OCI-LY1 (cell line): Measurements from ENCODE around the gene LRP1.

Source experiments
- H2AFZ ChIP-seq: fragments of 200-600 bp; sonication (generic), shearing (Covaris generic); 2 replicates; pipeline ENCODE4 v1.6.0; 2014; ENCODE audit warnings: antibody characterized with exemption, mild to moderate bottlenecking, low read length
- H3F3A ChIP-seq: fragments of 200-600 bp; sonication (generic), shearing (Covaris generic); 2 replicates; pipeline ENCODE4 v1.6.0; 2014; ENCODE audit warnings: mild to moderate bottlenecking, antibody characterized with exemption, low read length, moderate library complexity; ENCODE audit not compliant: insufficient read depth
- H3K27ac ChIP-seq: fragments of 200-600 bp; sonication (generic); 2 replicates; pipeline ENCODE4 v1.5.1; 2014; ENCODE audit warnings: low read length, mixed run types, mild to moderate bottlenecking, low read depth; ENCODE audit not compliant: poor library complexity, severe bottlenecking
- H3K27me3 ChIP-seq: fragments of 200-600 bp; sonication (generic); 2 replicates; pipeline ENCODE4 v1.6.0; 2014; ENCODE audit warnings: antibody characterized with exemption, mild to moderate bottlenecking, low read length, moderate library complexity; ENCODE audit not compliant: insufficient read depth
- H3K36me3 ChIP-seq: fragments of 200-600 bp; sonication (generic); 2 replicates; pipeline ENCODE4 v1.6.1; 2014; ENCODE audit warnings: mild to moderate bottlenecking, antibody characterized with exemption, low read length, moderate library complexity, mixed read lengths; ENCODE audit not compliant: insufficient read depth
- H3K4me1 ChIP-seq: fragments of 200-600 bp; sonication (generic); 2 replicates; pipeline ENCODE4 v1.5.1; 2014; ENCODE audit warnings: mild to moderate bottlenecking, low read length, moderate library complexity; ENCODE audit not compliant: insufficient read depth, severe bottlenecking
- H3K4me2 ChIP-seq: fragments of 200-600 bp; sonication (generic), shearing (Covaris generic); 2 replicates; pipeline ENCODE4 v1.6.1; 2014; ENCODE audit warnings: low read length
- H3K4me3 ChIP-seq: fragments of 200-600 bp; sonication (generic); 2 replicates; pipeline ENCODE4 v1.5.1; 2014; ENCODE audit warnings: low read length, low read depth, mild to moderate bottlenecking, mixed read lengths; ENCODE audit not compliant: poor library complexity, severe bottlenecking
- H3K79me2 ChIP-seq: fragments of 200-600 bp; shearing (Covaris generic); 2 replicates; pipeline ENCODE4 v1.6.1; 2016; ENCODE audit warnings: mixed run types, low read length, mixed read lengths; ENCODE audit not compliant: insufficient read depth
- H3K9ac ChIP-seq: fragments of 200-600 bp; sonication (generic), shearing (Covaris generic); 2 replicates; pipeline ENCODE4 v1.6.1; 2014; ENCODE audit warnings: mild to moderate bottlenecking, low read length, mixed read lengths
- H3K9me2 ChIP-seq: fragments of 200-600 bp; sonication (generic), shearing (Covaris generic); 2 replicates; pipeline ENCODE4 v1.6.1; 2014; ENCODE audit warnings: low read depth, mild to moderate bottlenecking, low read length, mixed read lengths
- H3K9me3 ChIP-seq: fragments of 200-600 bp; shearing (Covaris generic); 2 replicates; pipeline ENCODE4 v1.6.1; 2014; ENCODE audit warnings: low read length, mixed read lengths
- H4K20me1 ChIP-seq: fragments of 200-600 bp; sonication (generic), shearing (Covaris generic); 2 replicates; pipeline ENCODE4 v1.6.0; 2016; ENCODE audit warnings: mild to moderate bottlenecking, low read length; ENCODE audit not compliant: insufficient read depth
- CTCF ChIP-seq: fragments of 200-600 bp; sonication (generic), shearing (Covaris generic); IDR thresholded peaks from 2 replicates; pipeline ENCODE4 v1.5.1; 2017; ENCODE audit warnings: mild to moderate bottlenecking, antibody characterized with exemption, low read length, moderate library complexity, mixed read lengths
- EZH2 ChIP-seq: fragments of 200-600 bp; sonication (generic), shearing (Covaris generic); IDR thresholded peaks from 2 replicates; pipeline ENCODE4 v1.8.0; 2017; ENCODE audit warnings: borderline replicate concordance, mixed run types, mild to moderate bottlenecking, antibody characterized with exemption, low read length, moderate library complexity, mixed read lengths

LRP1 gene

GRCh38 chr12:57080855-57081254 lies 47.4 kb upstream of the LRP1 start:
- TF ChIP-seq CTCF = no peak
- no peak for TF ChIP-seq EZH2

GRCh38 chr12:57085999-57086492 lies 42.2 kb upstream of the LRP1 start:
- peak overlapping the region; percentile 90 for H3K27ac ChIP-seq
- 0 out of 2 replicates have a peak overlapping the region, but pooled peaks have one; percentile 25 for H2AFZ ChIP-seq
- no peaks in the 10 kb centered on the region for H3K36me3 ChIP-seq

More at GRCh38 chr12:57080855-57081254, 47.4 kb upstream of the LRP1 start:
- no peak overlapping the region for H3K27ac ChIP-seq
- no peak overlapping the region for H2AFZ ChIP-seq
- H3K4me1 ChIP-seq = peaks cover 17% of the 10 kb centered on the region
- H4K20me1 ChIP-seq = no peaks in the 10 kb centered on the region
- no peaks in the 10 kb centered on the region for H3K9me3 ChIP-seq
- no peak overlapping the region for H3K4me3 ChIP-seq
- H3K27me3 ChIP-seq = no peaks in the 10 kb centered on the region
- peaks cover 15% of the 10 kb centered on the region for H3K79me2 ChIP-seq
- H3K4me2 ChIP-seq = no peak overlapping the region
- H3K9ac ChIP-seq = no peak overlapping the region
- no peaks in the 10 kb centered on the region; the same call in 1 of the 2 replicates for H3F3A ChIP-seq
- H3K36me3 ChIP-seq = peaks cover 8% of the 10 kb centered on the region
- H3K9me2 ChIP-seq = no peaks in the 10 kb centered on the region

GRCh38 chr12:57086493-57087009 lies 41.7 kb upstream of the LRP1 start:
- Histone ChIP-seq H3K27ac (peak overlapping the region; percentile 90), H3K4me3 (peak overlapping the region; percentile 74), H3F3A (peaks cover 6% of the 10 kb centered on the region; the same call in 1 of the 2 replicates), H3K27me3 (no peaks in the 10 kb centered on the region), H3K79me2 (no peaks in the 10 kb centered on the region), H3K4me2 (peak overlapping the region; percentile 95), H3K9me2 (no peaks in the 10 kb centered on the region), H3K36me3 (no peaks in the 10 kb centered on the region), H3K9me3 (no peaks in the 10 kb centered on the region), H2AFZ (0 out of 2 replicates have a peak overlapping the region, but pooled peaks have one; percentile 25), H3K9ac (peak overlapping the region; percentile 88), H3K4me1 (peaks cover 33% of the 10 kb centered on the region), H4K20me1 (no peaks in the 10 kb centered on the region)
- TF ChIP-seq EZH2 (no peak), CTCF (peak; percentile 60)

More at GRCh38 chr12:57085999-57086492, 42.2 kb upstream of the LRP1 start:
- peak overlapping the region; percentile 95 for H3K4me2 ChIP-seq
- H3K79me2 ChIP-seq = no peaks in the 10 kb centered on the region
- peak overlapping the region; percentile 88 for H3K9ac ChIP-seq
- H4K20me1 ChIP-seq = no peaks in the 10 kb centered on the region
- H3K9me2 ChIP-seq = no peaks in the 10 kb centered on the region
- peaks cover 33% of the 10 kb centered on the region for H3K4me1 ChIP-seq
- H3K9me3 ChIP-seq = no peaks in the 10 kb centered on the region
- no peaks in the 10 kb centered on the region for H3K27me3 ChIP-seq
- H3F3A ChIP-seq = peaks cover 6% of the 10 kb centered on the region; the same call in 1 of the 2 replicates
- TF ChIP-seq CTCF (no peak), EZH2 (no peak)
- peak overlapping the region; percentile 74 for H3K4me3 ChIP-seq
